CD4-positive, CD25-positive, alpha-beta regulatory T cell (primary cell): ENCODE results near the gene AEBP2. TPM values are rescaled to one million over a fixed set of nuclear protein-coding genes. Genes with fewer than 3 reads are reported as not detected.

Experiments used
- ATAC-seq, 2 donors: fragments of 150-1000 bp; cut with Tn5 transposase; one replicate each; pipeline ENCODE4 v1.10.0; 2021; ENCODE audit warnings: low read depth in 2 of 2, moderate number of reproducible peaks in 2 of 2, moderate library complexity in 1 of 2
- DNase-seq, 3 donors: peaks; one replicate each; pipeline versions ENCODE4 v3.0.0 to v3.0.0-alpha.2; 2012 to 2022; ENCODE audit warnings: mixed read lengths in 1 of 3
- H3K27ac ChIP-seq: one replicate; pipeline ENCODE4 v1.7.0; 2013; ENCODE audit warnings: mild to moderate bottlenecking, low read length; ENCODE audit not compliant: insufficient read depth, poor library complexity, severe bottlenecking
- H3K27me3 ChIP-seq: one replicate; pipeline ENCODE4 v1.7.0; 2013; ENCODE audit warnings: low read length; ENCODE audit not compliant: control insufficient read depth, insufficient read depth
- H3K36me3 ChIP-seq: one replicate; pipeline ENCODE4 v1.7.0; 2013; ENCODE audit warnings: mild to moderate bottlenecking, low read length, moderate library complexity; ENCODE audit not compliant: control insufficient read depth, insufficient read depth
- H3K4me1 ChIP-seq: 2 replicates; pipeline ENCODE4 v1.7.0; 2013; ENCODE audit warnings: mild to moderate bottlenecking, low read length; ENCODE audit not compliant: insufficient read depth, control insufficient read depth, poor library complexity, severe bottlenecking
- H3K4me3 ChIP-seq: one replicate; pipeline ENCODE4 v1.7.0; 2013; ENCODE audit warnings: low read depth, mild to moderate bottlenecking, low read length, moderate library complexity
- H3K9me3 ChIP-seq, 2 experiments: 1 replicate in 1 of 2; 2 replicates in 1 of 2; pipeline ENCODE4 v1.7.0; 2013; ENCODE audit warnings: low read length in 2 of 2, mild to moderate bottlenecking in 1 of 2, moderate library complexity in 1 of 2; ENCODE audit not compliant: control insufficient read depth in 2 of 2
- H3K27ac Mint-ChIP-seq, 3 donors: one replicate each; pipeline ENCODE4 v1.8.0; 2020 to 2022; ENCODE audit warnings: mild to moderate bottlenecking in 3 of 3, mixed read lengths in 3 of 3, moderate library complexity in 2 of 3
- H3K27me3 Mint-ChIP-seq: one replicate; pipeline ENCODE4 v1.8.0; 2022; ENCODE audit warnings: mild to moderate bottlenecking, mixed read lengths
- H3K36me3 Mint-ChIP-seq: one replicate; pipeline ENCODE4 v1.8.0; 2020; ENCODE audit warnings: mixed read lengths
- H3K4me1 Mint-ChIP-seq, 4 donors: one replicate each; pipeline ENCODE4 v1.8.0; 2020 to 2022; ENCODE audit warnings: mixed read lengths in 4 of 4, mild to moderate bottlenecking in 1 of 4
- H3K4me3 Mint-ChIP-seq, 4 donors: one replicate each; pipeline ENCODE4 v1.8.0; 2020 to 2022; ENCODE audit warnings: mild to moderate bottlenecking in 4 of 4, mixed read lengths in 4 of 4, moderate library complexity in 3 of 4
- H3K9me3 Mint-ChIP-seq, 7 donors: one replicate each; pipeline ENCODE4 v1.8.0; 2020 to 2022; ENCODE audit warnings: mixed read lengths in 7 of 7, mild to moderate bottlenecking in 3 of 7, moderate library complexity in 2 of 7
- polyA plus RNA-seq, 4 donors: library from polyadenylated mRNA; unstranded; fragments of 300-500 nt; fragmentation: Illumina TruSeq; gene quantifications; one replicate each; pipeline ENCODE4 v1.2.3, GENCODE V29; 2021
- total RNA-seq: library from RNA; stranded (reverse); gene quantifications from one replicate; pipeline ENCODE4 v1.2.3, GENCODE V29; 2022

The AEBP2 gene
- total and polyA plus RNA-seq, 5 donors from 2014 or later = 9.1 to 64.7 (median 11.6) TPM

DNA sequence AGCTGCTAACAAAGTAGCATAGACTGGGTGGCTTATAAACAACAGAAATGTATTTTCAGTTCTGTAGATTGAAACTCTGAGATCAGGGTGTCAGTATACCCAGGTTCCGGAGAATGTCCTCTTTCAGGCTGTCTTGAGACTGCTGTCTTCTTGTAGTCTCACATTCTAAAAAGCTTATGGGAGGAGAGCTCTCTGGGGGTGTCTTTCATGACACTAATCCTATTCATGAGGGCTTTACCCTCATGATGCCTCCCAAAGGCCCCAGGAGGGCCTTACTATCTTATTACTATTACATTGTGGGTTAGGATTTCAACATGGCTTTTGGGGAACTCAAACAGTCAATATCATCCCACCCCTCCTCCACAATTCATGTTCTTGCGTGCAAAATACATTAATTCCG, 94.3 kb downstream of the AEBP2 start:
- DNase-seq = no peak
- Histone ChIP-seq H3K4me3 (no peak overlapping the region), H3K9me3 (peaks cover 0 to 11% of the 10 kb centered on the region in 2 experiments), H3K27ac (no peak overlapping the region), H3K27me3 (no peaks in the 10 kb centered on the region), H3K36me3 (no peaks in the 10 kb centered on the region), H3K4me1 (no peaks in the 10 kb centered on the region)
- Mint-ChIP-seq H3K27me3 (no peaks in the 10 kb centered on the region), H3K36me3 (peaks cover 14% of the 10 kb centered on the region), H3K9me3 (peaks cover 3 to 12% (median 8%) of the 10 kb centered on the region in 7 donors), H3K27ac (no peak overlapping the region), H3K4me1 (peaks cover under 1 to 17% (median 10%) of the 10 kb centered on the region in 4 donors), H3K4me3 (no peak overlapping the region)
- no peak for ATAC-seq

DNA sequence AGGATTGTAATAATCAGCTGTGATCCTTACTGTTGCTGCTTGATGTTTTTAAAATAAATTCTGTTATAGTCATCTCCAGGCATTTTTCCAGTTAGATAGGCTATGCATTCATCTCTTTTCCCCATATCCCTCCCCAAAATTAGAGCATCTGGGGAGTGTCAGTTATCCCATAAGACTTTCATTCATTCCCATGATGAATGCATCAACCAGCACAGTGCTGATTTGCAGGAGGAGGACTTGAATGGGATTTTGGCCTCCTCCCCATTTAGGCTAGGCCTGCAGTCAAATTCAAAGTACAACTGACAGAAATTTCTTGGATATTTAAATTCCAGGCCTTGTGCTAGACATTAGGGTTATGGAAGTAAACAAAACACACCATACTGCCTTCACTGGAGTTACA, 99.8 kb downstream of the AEBP2 start:
- DNase-seq = no peak

GRCh38 chr12:19539836-19540235, 100.5 kb downstream of the AEBP2 start:
- Histone ChIP-seq H3K9me3 (peaks cover 0 to 11% of the 10 kb centered on the region in 2 experiments), H3K36me3 (no peaks in the 10 kb centered on the region), H3K4me3 (no peak overlapping the region), H3K27me3 (no peaks in the 10 kb centered on the region), H3K4me1 (no peaks in the 10 kb centered on the region), H3K27ac (no peak overlapping the region)
- DNase-seq (no peak), ATAC-seq (no peak)
- H3K4me3 Mint-ChIP-seq = no peak overlapping the region
- peaks cover 3 to 17% (median 8%) of the 10 kb centered on the region in 7 donors for H3K9me3 Mint-ChIP-seq
- no peak overlapping the region for H3K27ac Mint-ChIP-seq
- peaks cover 0 to 9% (median 0%) of the 10 kb centered on the region in 4 donors for H3K4me1 Mint-ChIP-seq
- H3K36me3 Mint-ChIP-seq = peaks cover 20% of the 10 kb centered on the region
- no peaks in the 10 kb centered on the region for H3K27me3 Mint-ChIP-seq

More for the DNA sequence above, 99.8 kb downstream of the AEBP2 start:
- no peaks in the 10 kb centered on the region for H3K36me3 ChIP-seq
- no peaks in the 10 kb centered on the region for H3K27me3 Mint-ChIP-seq
- H3K4me3 Mint-ChIP-seq = no peak overlapping the region
- H3K4me3 ChIP-seq = no peak overlapping the region
- H3K27ac Mint-ChIP-seq = no peak overlapping the region
- ATAC-seq = no peak
- H3K4me1 Mint-ChIP-seq = peaks cover 0 to 9% (median 0%) of the 10 kb centered on the region in 4 donors
- H3K9me3 Mint-ChIP-seq = peaks cover 3 to 17% (median 8%) of the 10 kb centered on the region in 7 donors
- H3K27me3 ChIP-seq = no peaks in the 10 kb centered on the region
- peaks cover 0 to 11% of the 10 kb centered on the region in 2 experiments for H3K9me3 ChIP-seq
- H3K4me1 ChIP-seq = no peaks in the 10 kb centered on the region
- H3K36me3 Mint-ChIP-seq = peaks cover 20% of the 10 kb centered on the region
- no peak overlapping the region for H3K27ac ChIP-seq

- H3K9me3 Mint-ChIP-seq = peaks cover 0 to 5% (median 0%) of the 10 kb centered on the region in 7 donors
- no peak overlapping the region for H3K4me3 ChIP-seq
These were observed 103.3 kb downstream of the AEBP2 start for GRCh38 chr12:19542606-19543005.

DNA sequence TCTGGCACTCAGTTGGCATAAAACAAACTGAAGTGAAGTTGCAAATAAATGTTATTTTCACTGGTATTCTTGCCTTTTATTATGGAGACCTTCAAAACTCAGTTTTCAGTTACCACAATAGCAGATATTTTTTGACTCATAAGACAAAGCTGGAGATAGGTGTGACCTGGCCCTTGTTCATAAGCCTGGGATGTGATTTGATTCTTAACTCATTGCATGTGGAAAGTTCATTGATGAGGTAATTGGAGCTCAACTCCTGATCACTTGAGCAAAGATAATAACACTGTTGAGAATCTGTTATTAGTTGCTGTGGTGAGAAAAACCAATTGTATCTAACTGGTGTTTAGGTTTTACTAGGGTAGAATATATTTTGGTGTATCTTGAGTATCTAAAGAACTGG, 105.1 kb downstream of the AEBP2 start:
- Histone ChIP-seq H3K36me3 (no peaks in the 10 kb centered on the region), H3K4me1 (no peaks in the 10 kb centered on the region), H3K27ac (no peak overlapping the region), H3K27me3 (no peaks in the 10 kb centered on the region), H3K9me3 (no peaks in the 10 kb centered on the region), H3K4me3 (no peak overlapping the region)
- Mint-ChIP-seq H3K36me3 (peaks cover 13% of the 10 kb centered on the region), H3K27ac (no peak overlapping the region), H3K4me3 (no peak overlapping the region), H3K27me3 (no peaks in the 10 kb centered on the region), H3K4me1 (peaks cover 0 to 9% (median 0%) of the 10 kb centered on the region in 4 donors), H3K9me3 (peaks cover 0 to 5% (median 0%) of the 10 kb centered on the region in 7 donors)
- DNase-seq = no peak
- ATAC-seq = no peak

More at GRCh38 chr12:19542606-19543005, 103.3 kb downstream of the AEBP2 start:
- no peak overlapping the region for H3K4me3 Mint-ChIP-seq
- DNase-seq (no peak), ATAC-seq (no peak)
- H3K36me3 Mint-ChIP-seq = peaks cover 13% of the 10 kb centered on the region
- Histone ChIP-seq H3K27me3 (no peaks in the 10 kb centered on the region), H3K36me3 (no peaks in the 10 kb centered on the region), H3K4me1 (no peaks in the 10 kb centered on the region), H3K9me3 (no peaks in the 10 kb centered on the region), H3K27ac (no peak overlapping the region)
- peaks cover 0 to 9% (median 0%) of the 10 kb centered on the region in 4 donors for H3K4me1 Mint-ChIP-seq
- no peaks in the 10 kb centered on the region for H3K27me3 Mint-ChIP-seq
- H3K27ac Mint-ChIP-seq = no peak overlapping the region

DNA sequence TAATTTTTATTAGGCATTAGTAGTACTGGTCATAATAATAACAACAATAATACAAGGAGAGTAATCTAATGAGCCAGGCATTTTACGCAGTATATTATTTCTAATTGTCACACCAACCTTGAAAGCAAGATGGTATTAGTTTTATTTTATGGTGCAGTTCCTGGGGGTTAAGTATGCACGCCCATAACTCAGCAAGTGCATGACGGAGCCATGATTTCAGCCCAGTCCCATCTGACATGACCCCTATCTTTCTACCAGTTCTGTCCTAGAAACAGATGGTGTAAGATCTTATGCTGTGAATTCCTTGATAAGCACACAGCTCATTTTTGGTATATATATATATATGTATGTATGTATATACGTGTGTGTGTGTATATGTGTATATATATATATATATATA, 106.0 kb downstream of the AEBP2 start:
- Histone ChIP-seq H3K4me1 (no peaks in the 10 kb centered on the region), H3K4me3 (no peak overlapping the region), H3K27me3 (no peaks in the 10 kb centered on the region), H3K36me3 (no peaks in the 10 kb centered on the region), H3K9me3 (no peaks in the 10 kb centered on the region), H3K27ac (no peak overlapping the region)
- H3K27ac Mint-ChIP-seq = no peak overlapping the region
- H3K4me3 Mint-ChIP-seq = no peak overlapping the region
- peaks cover 0 to 4% (median 0%) of the 10 kb centered on the region in 7 donors for H3K9me3 Mint-ChIP-seq
- no peak for DNase-seq
- H3K36me3 Mint-ChIP-seq = peaks cover 13% of the 10 kb centered on the region
- H3K4me1 Mint-ChIP-seq = peaks cover 0 to 9% (median 0%) of the 10 kb centered on the region in 4 donors
- ATAC-seq = no peak
- H3K27me3 Mint-ChIP-seq = no peaks in the 10 kb centered on the region

- Mint-ChIP-seq H3K4me1 (peaks cover 0 to 7% (median 0%) of the 10 kb centered on the region in 4 donors), H3K9me3 (no peaks in the 10 kb centered on the region), H3K27ac (no peak overlapping the region), H3K36me3 (peaks cover 8% of the 10 kb centered on the region), H3K27me3 (no peaks in the 10 kb centered on the region), H3K4me3 (no peak overlapping the region)
- Histone ChIP-seq H3K4me3 (no peak overlapping the region), H3K4me1 (no peaks in the 10 kb centered on the region), H3K36me3 (no peaks in the 10 kb centered on the region), H3K27me3 (no peaks in the 10 kb centered on the region), H3K27ac (no peak overlapping the region), H3K9me3 (no peaks in the 10 kb centered on the region)
- DNase-seq = no peak
- ATAC-seq = no peak
These were observed 106.7 kb downstream of the AEBP2 start for GRCh38 chr12:19546027-19546426.

DNA sequence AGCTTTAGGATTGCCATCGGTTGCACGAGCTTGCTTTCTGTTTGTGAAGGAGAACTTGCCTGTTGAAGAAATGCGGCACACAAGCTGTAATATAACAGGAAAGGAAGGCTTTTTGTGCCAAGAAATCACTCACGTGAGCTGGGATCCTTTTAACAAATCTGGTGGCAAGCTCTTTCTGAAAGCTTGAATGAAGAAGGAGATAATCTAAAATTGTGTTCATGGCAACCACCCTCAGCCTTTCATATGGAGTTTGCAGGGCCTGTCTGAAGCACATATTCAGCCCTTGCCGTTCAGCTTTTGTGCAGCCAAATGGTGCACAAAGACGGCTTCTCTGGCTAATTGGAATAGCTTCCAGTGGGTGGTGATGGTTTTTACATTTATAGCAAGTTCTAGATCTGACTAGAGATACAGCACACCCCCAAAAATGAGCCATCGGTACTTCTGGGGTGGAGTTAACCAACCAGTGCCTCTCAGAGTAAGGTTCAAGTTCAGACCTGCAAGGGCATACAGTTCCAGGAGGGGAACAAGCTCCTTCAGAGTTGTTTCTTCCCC, 107.4 kb downstream of the AEBP2 start:
- ATAC-seq (no peak), DNase-seq (no peak)
- Histone ChIP-seq H3K9me3 (no peaks in the 10 kb centered on the region), H3K4me3 (no peak overlapping the region), H3K27me3 (no peaks in the 10 kb centered on the region), H3K4me1 (no peaks in the 10 kb centered on the region), H3K27ac (no peak overlapping the region), H3K36me3 (no peaks in the 10 kb centered on the region)
- Mint-ChIP-seq H3K27ac (peak overlapping the region in 1 of 3 donors; percentile 47), H3K27me3 (no peaks in the 10 kb centered on the region), H3K9me3 (no peaks in the 10 kb centered on the region), H3K4me3 (no peak overlapping the region), H3K4me1 (peaks cover 0 to 7% (median 0%) of the 10 kb centered on the region in 4 donors), H3K36me3 (peaks cover 8% of the 10 kb centered on the region)
